HEK293T (cell line): ENCODE data around the gene TMEM242.

Experiments used
- CTCF ChIA-PET: fragments of 350-600 bp; formaldehyde crosslinking; extraction: SDS; loops from one replicate; lab custom pipeline; 2021; ENCODE audit warnings: antibody characterized with exemption, inconsistent platforms; lab: Yijun Ruan, JAX
- POLR2A ChIA-PET: fragments of 350-600 bp; formaldehyde crosslinking; extraction: SDS; loops from one replicate; lab custom pipeline; 2020; ENCODE audit warnings: antibody characterized with exemption, inconsistent platforms; lab: Yijun Ruan, JAX
- DNase-seq: peaks from one replicate; pipeline ENCODE4 v3.0.0; 2012; ENCODE audit warnings: mixed read lengths; ENCODE audit errors: extremely low spot score
- ARNT ChIP-seq: fragments of 450-650 bp; IDR thresholded peaks from 2 replicates; pipeline ENCODE4 v1.6.1; 2017; ENCODE audit warnings: mild to moderate bottlenecking
- BHLHE40 ChIP-seq: fragments of 450-650 bp; IDR thresholded peaks from 2 replicates; pipeline ENCODE4 v1.6.1; 2016; ENCODE audit warnings: mild to moderate bottlenecking, moderate library complexity, borderline replicate concordance
- CTBP1 ChIP-seq: fragments of 450-650 bp; IDR thresholded peaks from 2 replicates; pipeline ENCODE4 v1.6.1; 2016; ENCODE audit warnings: borderline replicate concordance
- ELF4 ChIP-seq: fragments of 450-650 bp; IDR thresholded peaks from 2 replicates; pipeline ENCODE4 v1.6.1; 2017; ENCODE audit warnings: antibody characterized with exemption
- FOXA1 ChIP-seq: fragments of 450-650 bp; IDR thresholded peaks from 2 replicates; pipeline ENCODE4 v1.6.1; 2016; ENCODE audit warnings: mild to moderate bottlenecking
- FOXK2 ChIP-seq: fragments of 450-650 bp; IDR thresholded peaks from 2 replicates; pipeline ENCODE4 v1.6.1; 2016; ENCODE audit warnings: mild to moderate bottlenecking
- FOXM1 ChIP-seq: fragments of 450-650 bp; IDR thresholded peaks from 2 replicates; pipeline ENCODE4 v1.6.1; 2017; ENCODE audit warnings: mild to moderate bottlenecking, borderline replicate concordance
- HDGF ChIP-seq: fragments of 450-650 bp; IDR thresholded peaks from 2 replicates; pipeline ENCODE4 v1.6.1; 2017; ENCODE audit warnings: antibody characterized with exemption, borderline replicate concordance
- L3MBTL2 ChIP-seq: fragments of 450-650 bp; conservative IDR thresholded peaks from 2 replicates; pipeline ENCODE4 v1.6.1; 2016; ENCODE audit warnings: mild to moderate bottlenecking
- LEF1 ChIP-seq: fragments of 450-650 bp; IDR thresholded peaks from 2 replicates; pipeline ENCODE4 v1.6.1; 2017; ENCODE audit warnings: mild to moderate bottlenecking, borderline replicate concordance
- NFRKB ChIP-seq: fragments of 450-650 bp; IDR thresholded peaks from 2 replicates; pipeline ENCODE4 v1.6.1; 2016; ENCODE audit warnings: mild to moderate bottlenecking, moderate library complexity
- PKNOX1 ChIP-seq: fragments of 450-650 bp; IDR thresholded peaks from 2 replicates; pipeline ENCODE4 v1.6.1; 2016
- SP1 ChIP-seq: fragments of 450-650 bp; IDR thresholded peaks from 2 replicates; pipeline ENCODE4 v1.6.1; 2017
- SUZ12 ChIP-seq: fragments of 450-650 bp; IDR thresholded peaks from 2 replicates; pipeline ENCODE4 v1.6.1; 2016; ENCODE audit warnings: mild to moderate bottlenecking
- TARDBP ChIP-seq: fragments of 450-650 bp; IDR thresholded peaks from 2 replicates; pipeline ENCODE4 v1.6.1; 2016
- ZNF384 ChIP-seq: fragments of 450-650 bp; IDR thresholded peaks from 2 replicates; pipeline ENCODE4 v1.6.1; 2016

The TMEM242 gene

DNA sequence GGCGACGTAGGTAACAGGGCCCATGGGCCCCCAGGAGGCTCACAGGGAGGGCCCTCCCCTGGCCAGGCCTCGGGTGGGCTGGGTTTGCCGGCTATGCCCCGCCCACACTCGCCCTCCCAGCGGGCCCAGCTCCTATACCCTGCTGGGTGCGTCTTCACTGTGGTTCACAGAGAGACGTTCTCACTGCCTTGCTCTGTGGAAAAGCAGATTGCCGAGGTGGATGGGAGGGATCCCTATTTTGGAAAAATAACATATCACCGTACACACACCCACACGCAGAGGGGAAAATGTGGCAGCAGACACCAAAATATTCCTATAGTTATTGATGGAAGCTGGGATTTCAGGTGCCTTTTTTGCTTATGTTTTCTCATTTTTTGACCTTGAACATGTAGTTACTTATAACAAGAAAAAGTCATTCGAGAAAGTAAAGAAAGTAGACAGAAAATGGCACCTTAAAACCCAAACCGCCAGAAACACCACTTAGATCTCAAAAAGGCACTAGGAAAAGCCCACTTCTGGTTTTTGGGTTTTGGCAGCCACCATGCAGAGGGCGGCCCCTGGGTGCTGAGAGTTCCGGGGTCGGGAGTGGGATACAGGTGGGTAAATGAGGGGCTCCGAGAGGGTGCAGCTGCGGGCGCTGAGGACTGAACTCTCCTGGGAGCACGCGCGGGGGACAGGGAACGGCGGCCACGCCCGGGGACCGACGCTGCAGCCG lies 49.4 kb downstream of the TMEM242 start:
- DNase-seq = peak; percentile 82
- ChIA-PET CTCF (interaction anchor here (0.9 kb wide), 1 partner anchor 23 kb away, joined by 4 read pairs; no protein-coding TSS in a partner anchor), POLR2A (no interaction called here)
- TF ChIP-seq ARNT (no peak), TARDBP (no peak), L3MBTL2 (no peak; the same call in 1 of the 2 replicates), LEF1 (no peak), BHLHE40 (no peak)

DNA sequence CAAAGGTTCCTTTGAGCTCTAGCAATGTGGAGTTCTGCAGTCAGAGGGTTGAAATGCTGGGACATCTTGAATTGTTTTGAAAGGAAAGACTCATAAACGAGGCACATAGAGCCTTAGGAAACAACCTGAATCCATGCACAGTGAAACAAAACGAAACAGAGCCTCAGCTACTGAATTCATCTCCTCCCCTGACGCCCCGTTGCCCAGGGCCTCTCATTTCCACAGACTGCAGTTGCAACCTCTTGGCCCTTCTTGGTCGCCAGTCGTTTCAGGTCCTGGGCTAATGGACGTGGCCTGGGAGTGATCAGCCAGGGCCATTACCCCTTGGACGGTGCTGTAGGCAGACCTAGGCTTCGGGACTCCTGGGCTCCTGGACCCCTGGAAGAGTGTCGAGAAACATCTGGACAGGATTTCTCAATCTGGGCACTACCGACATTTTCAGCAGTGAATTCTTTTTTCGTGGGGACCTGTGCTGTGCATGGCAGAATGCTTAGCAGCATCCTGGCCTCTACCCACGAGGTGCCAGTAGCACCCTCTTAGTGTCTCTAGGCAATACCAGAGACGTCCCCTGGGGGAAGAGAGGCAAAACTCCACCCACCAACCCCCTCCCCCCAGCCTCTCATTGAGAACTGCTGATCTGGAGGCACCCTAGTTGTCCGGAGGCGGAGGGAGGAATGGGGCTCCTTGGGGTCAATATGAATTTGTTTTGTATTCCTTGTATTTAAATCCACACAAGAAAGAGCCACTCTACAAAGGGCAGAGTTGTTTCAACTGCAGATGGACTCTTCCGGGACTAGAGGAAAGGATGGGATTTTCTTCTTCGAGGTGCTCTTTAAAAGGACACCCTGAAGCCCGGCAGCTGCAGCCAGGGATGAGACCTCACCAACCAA lies 50.2 kb downstream of the TMEM242 start:
- CTCF ChIA-PET = no interaction called here
- POLR2A ChIA-PET = no interaction called here
- no peak for DNase-seq
- TF ChIP-seq LEF1 (no peak), HDGF (no peak), ZNF384 (no peak), BHLHE40 (no peak), PKNOX1 (no peak), CTBP1 (no peak), ARNT (no peak), NFRKB (no peak), ELF4 (no peak), L3MBTL2 (no peak), TARDBP (no peak), FOXA1 (no peak), SUZ12 (no peak), FOXM1 (no peak), SP1 (no peak), FOXK2 (no peak)

- ChIA-PET CTCF (no interaction called here), POLR2A (no interaction called here)
- DNase-seq = no peak
- TF ChIP-seq LEF1 (no peak), ELF4 (no peak), NFRKB (no peak), ARNT (no peak), SP1 (no peak), PKNOX1 (no peak), L3MBTL2 (no peak), FOXA1 (no peak), BHLHE40 (no peak), CTBP1 (no peak), TARDBP (no peak), SUZ12 (no peak), FOXM1 (no peak)
These were observed 50.9 kb downstream of the TMEM242 start for GRCh38 chr6:157272372-157272771.

DNA sequence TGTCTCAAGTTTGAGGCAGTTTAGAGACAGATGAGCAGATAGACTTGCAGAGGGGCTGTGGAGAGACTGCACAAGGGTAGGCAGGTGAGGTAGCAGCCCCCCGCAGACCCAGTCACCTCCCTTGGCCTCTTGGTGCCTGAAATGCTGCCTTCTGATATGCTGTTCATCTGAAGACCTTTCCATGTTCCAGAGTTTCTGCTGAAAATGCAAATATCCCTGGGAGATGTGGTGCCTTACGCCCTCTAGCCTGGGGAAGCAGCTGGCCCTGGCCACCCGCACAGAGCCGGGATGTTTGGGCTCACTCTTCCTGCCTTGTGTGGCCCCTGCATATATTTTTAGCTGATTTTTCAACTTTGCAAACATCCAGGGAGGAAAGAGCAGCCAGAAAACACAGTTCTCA lies 51.4 kb downstream of the TMEM242 start:
- ChIA-PET POLR2A (no interaction called here), CTCF (no interaction called here)
- no peak for DNase-seq
- TF ChIP-seq ZNF384 (no peak), TARDBP (no peak), NFRKB (no peak), FOXM1 (no peak)

GRCh38 chr6:157271441-157271840 lies 51.9 kb downstream of the TMEM242 start:
- POLR2A ChIA-PET = no interaction called here
- TF ChIP-seq LEF1 = no peak
- TF ChIP-seq HDGF = no peak
- TF ChIP-seq FOXK2 = no peak
- no peak for TF ChIP-seq SUZ12
- TF ChIP-seq TARDBP = no peak
- no peak for TF ChIP-seq FOXA1
- CTCF ChIA-PET = no interaction called here
- no peak for DNase-seq

DNA sequence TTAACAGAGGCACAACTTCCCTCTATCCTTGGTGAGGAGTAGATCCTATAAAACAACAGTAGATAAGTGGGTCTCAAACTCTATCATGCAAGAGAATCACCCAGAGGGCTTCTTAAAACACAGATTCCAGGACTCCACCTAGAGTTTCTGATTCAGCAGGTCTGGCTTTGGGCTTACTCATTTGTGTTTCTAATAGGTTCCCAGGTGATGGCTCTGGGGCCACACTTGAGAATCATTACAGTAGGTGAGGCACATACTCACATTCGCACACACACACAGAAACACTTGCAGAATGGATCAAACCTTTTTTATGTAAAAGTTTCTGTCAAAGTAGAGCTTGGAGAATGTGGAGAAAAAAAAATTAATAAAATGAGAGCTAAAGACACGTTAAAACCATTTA lies 52.4 kb downstream of the TMEM242 start:
- CTCF ChIA-PET = no interaction called here
- POLR2A ChIA-PET = no interaction called here
- TF ChIP-seq FOXA1 (no peak), BHLHE40 (no peak), L3MBTL2 (no peak), NFRKB (no peak), ELF4 (no peak), LEF1 (no peak), ZNF384 (no peak)
- no peak for DNase-seq

DNA sequence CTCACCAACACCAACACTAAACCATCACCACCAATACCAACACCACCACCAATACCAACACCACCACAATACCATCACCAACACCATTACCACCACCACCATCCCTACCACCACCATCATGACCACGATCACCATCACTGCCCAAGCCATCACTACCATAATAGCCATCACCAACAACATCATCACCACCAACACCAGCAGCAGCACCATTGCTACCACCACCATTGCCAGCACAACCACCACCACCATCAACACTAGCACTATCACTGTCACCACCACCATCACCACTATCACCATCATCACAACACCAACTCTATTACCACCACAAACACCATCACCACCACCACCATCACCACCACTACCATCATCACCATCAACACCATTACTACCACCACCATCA lies 53.0 kb downstream of the TMEM242 start:
- ChIA-PET POLR2A (no interaction called here), CTCF (no interaction called here)
- no peak for DNase-seq
- TF ChIP-seq SP1 (no peak), NFRKB (no peak)
